GM21447 (cell line): Measurements from ENCODE around the gene RIT2.

Experiments used
- ATAC-seq: cut with Tn5 transposase; IDR thresholded peaks from one replicate; pipeline ENCODE4 v1.9.1; 2021; ENCODE audit not compliant: unreplicated experiment

The RIT2 gene

GRCh38 chr18:42936289-42936688, 179.2 kb downstream of the RIT2 start:
- no peak for ATAC-seq

GRCh38 chr18:42931491-42931890, 184.0 kb downstream of the RIT2 start:
- no peak for ATAC-seq

- ATAC-seq: no peak
Observed at GRCh38 chr18:42929857-42930256, 185.6 kb downstream of the RIT2 start.

- no peak for ATAC-seq
Observed at GRCh38 chr18:42929181-42929580, 186.3 kb downstream of the RIT2 start.

- no peak for ATAC-seq
Observed at GRCh38 chr18:42925036-42925435, 190.4 kb downstream of the RIT2 start.

GRCh38 chr18:42922363-42922762, 193.1 kb downstream of the RIT2 start:
- ATAC-seq: no peak

GRCh38 chr18:42921226-42921737, 194.2 kb downstream of the RIT2 start:
- ATAC-seq: no peak

- ATAC-seq: no peak
Observed at GRCh38 chr18:42920621-42921020, 194.9 kb downstream of the RIT2 start.

- ATAC-seq: no peak
Observed at GRCh38 chr18:42915299-42915698, 200.2 kb downstream of the RIT2 start.

GRCh38 chr18:42914476-42914875, 201.0 kb downstream of the RIT2 start:
- ATAC-seq: no peak

GRCh38 chr18:42909095-42909494, 206.4 kb downstream of the RIT2 start:
- no peak for ATAC-seq

GRCh38 chr18:42906761-42907160, 208.7 kb downstream of the RIT2 start:
- no peak for ATAC-seq

- ATAC-seq: no peak
Observed at GRCh38 chr18:42901161-42901560, 214.3 kb downstream of the RIT2 start.

- no peak for ATAC-seq
Observed at GRCh38 chr18:42893977-42894376, 221.5 kb downstream of the RIT2 start.

- ATAC-seq: no peak
Observed at GRCh38 chr18:42892181-42892580, 223.3 kb downstream of the RIT2 start.

GRCh38 chr18:42891705-42892104, 223.8 kb downstream of the RIT2 start:
- ATAC-seq: no peak

GRCh38 chr18:42883169-42883568, 232.3 kb downstream of the RIT2 start:
- no peak for ATAC-seq

GRCh38 chr18:42882122-42882521, 233.4 kb downstream of the RIT2 start:
- no peak for ATAC-seq

- no peak for ATAC-seq
Observed at GRCh38 chr18:42872838-42873237, 242.6 kb downstream of the RIT2 start.

- ATAC-seq: no peak
Observed at GRCh38 chr18:42864876-42865275, 250.6 kb downstream of the RIT2 start.

- no peak for ATAC-seq
Observed at GRCh38 chr18:42861271-42861670, 254.2 kb downstream of the RIT2 start.

GRCh38 chr18:42860548-42860947, 254.9 kb downstream of the RIT2 start:
- no peak for ATAC-seq

GRCh38 chr18:42860011-42860410, 255.5 kb downstream of the RIT2 start:
- no peak for ATAC-seq

- no peak for ATAC-seq
Observed at GRCh38 chr18:42854558-42854957, 260.9 kb downstream of the RIT2 start.
